ENCODE measurements around the gene NRXN3.

- no peak for TF ChIP-seq EZH2 (IDR thresholded peaks at IDR 0.05; ENCODE audit: borderline replicate concordance, insufficient read depth, low read depth, low read length, poor library complexity, severe bottlenecking)
- no peak for TF ChIP-seq CTCF (IDR thresholded peaks at IDR 0.05)
Measured at GRCh38 chr14:79629411-79630287, 1459.5 kb downstream of the NRXN3 start.
